HEK293 (cell line): ENCODE measurements around the gene THUMPD1.
A peak's percentile ranks its signal among the peaks of the same experiment; 100 is the strongest.

ENCODE experiments used
- CTCF ChIA-PET: fragments of 350-600 bp; formaldehyde crosslinking; extraction: SDS; loops from one replicate; lab custom pipeline; 2021; ENCODE audit warnings: antibody characterized with exemption; lab: Yijun Ruan, JAX
- POLR2A ChIA-PET: fragments of 300-600 bp; formaldehyde crosslinking; extraction: SDS; loops from one replicate; lab custom pipeline; 2020; ENCODE audit warnings: antibody characterized with exemption, inconsistent platforms; lab: Yijun Ruan, JAX
- H3K27ac ChIP-seq: fragments of 200-500 bp; sonication (Bioruptor generic); 2 replicates; pipeline ENCODE4 v1.5.1; 2014; ENCODE audit warnings: low read depth, low read length, control low read depth, inconsistent platforms; ENCODE audit errors: extremely low read depth
- H3K36me3 ChIP-seq, 2 experiments: fragments of 200-500 bp in 1 of 2; sonication (Bioruptor generic) in 1 of 2; 1 replicate in 1 of 2; 2 replicates in 1 of 2; pipeline ENCODE4 v1.5.1; 2014 to 2017; ENCODE audit warnings: inconsistent platforms in 2 of 2, low read length in 2 of 2; ENCODE audit not compliant: control insufficient read depth in 2 of 2, insufficient read depth in 1 of 2
- H3K4me1 ChIP-seq: fragments of 200-500 bp; sonication (Bioruptor generic); 2 replicates; pipeline ENCODE4 v1.5.1; 2014; ENCODE audit warnings: mild to moderate bottlenecking, low read length, inconsistent platforms; ENCODE audit not compliant: control insufficient read depth, insufficient read depth
- H3K4me3 ChIP-seq: 2 replicates; pipeline ENCODE4 v1.5.1; 2011; ENCODE audit warnings: low read depth, mild to moderate bottlenecking, control low read depth, low read length, moderate library complexity
- H3K9me3 ChIP-seq: fragments of 200-500 bp; sonication (Bioruptor generic); 2 replicates; pipeline ENCODE4 v1.5.1; 2014; ENCODE audit warnings: low read depth, low read length, inconsistent platforms; ENCODE audit not compliant: control insufficient read depth, insufficient read depth
- AEBP2 ChIP-seq: fragments of 450-650 bp; formaldehyde crosslinking; IDR thresholded peaks from 2 replicates; pipeline ENCODE4 v1.5.1; 2016; ENCODE audit warnings: missing biosample characterization, missing genetic modification characterization, borderline replicate concordance
- GFI1B ChIP-seq: fragments of 450-650 bp; formaldehyde crosslinking; IDR thresholded peaks from 2 replicates; pipeline ENCODE4 v1.5.1; 2016; ENCODE audit warnings: missing biosample characterization, missing genetic modification characterization
- GLIS1 ChIP-seq: fragments of 450-650 bp; formaldehyde crosslinking; IDR thresholded peaks from 2 replicates; pipeline ENCODE4 v1.5.1; 2016; ENCODE audit warnings: missing biosample characterization, missing genetic modification characterization
- PRDM1 ChIP-seq: fragments of 450-650 bp; formaldehyde crosslinking; IDR thresholded peaks from 2 replicates; pipeline ENCODE4; 2016; ENCODE audit warnings: missing biosample characterization, missing genetic modification characterization
- ZBTB49 ChIP-seq: fragments of 450-650 bp; formaldehyde crosslinking; IDR thresholded peaks from 2 replicates; pipeline ENCODE4 v1.5.1; 2016; ENCODE audit warnings: missing biosample characterization, missing genetic modification characterization, low read depth
- ZBTB7A ChIP-seq: fragments of 450-650 bp; formaldehyde crosslinking; IDR thresholded peaks from 2 replicates; pipeline ENCODE4 v1.5.1; 2016; ENCODE audit warnings: low read depth, missing biosample characterization, missing genetic modification characterization
- ZFP69B ChIP-seq: fragments of 450-650 bp; formaldehyde crosslinking; IDR thresholded peaks from 2 replicates; pipeline ENCODE4 v1.5.1; 2016; ENCODE audit warnings: missing biosample characterization, missing genetic modification characterization
- ZNF114 ChIP-seq: fragments of 450-650 bp; formaldehyde crosslinking; IDR thresholded peaks from 2 replicates; pipeline ENCODE4 v1.5.0; 2017; ENCODE audit warnings: missing biosample characterization, missing genetic modification characterization
- ZNF121 ChIP-seq: fragments of 450-650 bp; formaldehyde crosslinking; IDR thresholded peaks from 2 replicates; pipeline ENCODE4 v1.5.1; 2016; ENCODE audit warnings: missing biosample characterization, missing genetic modification characterization
- ZNF138 ChIP-seq: fragments of 450-650 bp; formaldehyde crosslinking; IDR thresholded peaks from 2 replicates; pipeline ENCODE4 v1.5.1; 2016; ENCODE audit warnings: missing biosample characterization, missing genetic modification characterization, borderline replicate concordance
- ZNF146 ChIP-seq: fragments of 450-650 bp; formaldehyde crosslinking; IDR thresholded peaks from 2 replicates; pipeline ENCODE4 v1.5.1; 2016; ENCODE audit warnings: missing biosample characterization, missing genetic modification characterization
- ZNF2 ChIP-seq: fragments of 450-650 bp; formaldehyde crosslinking; IDR thresholded peaks from 2 replicates; pipeline ENCODE4 v1.5.1; 2016; ENCODE audit warnings: missing biosample characterization, missing genetic modification characterization
- ZNF266 ChIP-seq: fragments of 450-650 bp; formaldehyde crosslinking; IDR thresholded peaks from 2 replicates; pipeline ENCODE4 v1.5.1; 2016; ENCODE audit warnings: missing biosample characterization, missing genetic modification characterization, low read depth
- ZNF311 ChIP-seq: fragments of 450-650 bp; formaldehyde crosslinking; IDR thresholded peaks from 2 replicates; pipeline ENCODE4 v1.5.1; 2017; ENCODE audit warnings: missing biosample characterization, missing genetic modification characterization, borderline replicate concordance
- ZNF404 ChIP-seq: fragments of 450-650 bp; formaldehyde crosslinking; IDR thresholded peaks from 2 replicates; pipeline ENCODE4 v1.5.1; 2017; ENCODE audit warnings: missing biosample characterization, missing genetic modification characterization
- ZNF521 ChIP-seq: fragments of 450-650 bp; formaldehyde crosslinking; IDR thresholded peaks from 2 replicates; pipeline ENCODE4 v1.5.1; 2017; ENCODE audit warnings: missing biosample characterization, mild to moderate bottlenecking, missing genetic modification characterization
- ZNF660 ChIP-seq: fragments of 450-650 bp; IDR thresholded peaks from 2 replicates; pipeline ENCODE4 v1.5.1; 2018; ENCODE audit warnings: missing biosample characterization, mild to moderate bottlenecking, missing genetic modification characterization
- ZNF76 ChIP-seq: fragments of 450-650 bp; formaldehyde crosslinking; IDR thresholded peaks from 2 replicates; pipeline ENCODE4; 2016; ENCODE audit warnings: low read depth, missing biosample characterization, missing genetic modification characterization, borderline replicate concordance
- ZNF785 ChIP-seq: fragments of 450-650 bp; formaldehyde crosslinking; IDR thresholded peaks from 2 replicates; pipeline ENCODE4 v1.5.1; 2016; ENCODE audit warnings: missing biosample characterization, missing genetic modification characterization
- ZNF830 ChIP-seq: fragments of 450-650 bp; IDR thresholded peaks from 2 replicates; pipeline ENCODE4 v1.5.0; 2018; ENCODE audit warnings: missing biosample characterization, missing genetic modification characterization, low read depth, mild to moderate bottlenecking, moderate library complexity
- ZNF843 ChIP-seq: fragments of 450-650 bp; formaldehyde crosslinking; IDR thresholded peaks from 2 replicates; pipeline ENCODE4 v1.5.1; 2016; ENCODE audit warnings: missing biosample characterization, missing genetic modification characterization
- ZSCAN5A ChIP-seq: fragments of 450-650 bp; formaldehyde crosslinking; IDR thresholded peaks from 2 replicates; pipeline ENCODE4 v1.5.1; 2016; ENCODE audit warnings: missing biosample characterization, missing genetic modification characterization
- TF ChIP-seq, protein P1 (sequence below): fragments of 450-650 bp; formaldehyde crosslinking; IDR thresholded peaks from 2 replicates; pipeline ENCODE4 v1.5.1; 2017; ENCODE audit warnings: missing biosample characterization, missing genetic modification characterization

The THUMPD1 gene

DNA sequence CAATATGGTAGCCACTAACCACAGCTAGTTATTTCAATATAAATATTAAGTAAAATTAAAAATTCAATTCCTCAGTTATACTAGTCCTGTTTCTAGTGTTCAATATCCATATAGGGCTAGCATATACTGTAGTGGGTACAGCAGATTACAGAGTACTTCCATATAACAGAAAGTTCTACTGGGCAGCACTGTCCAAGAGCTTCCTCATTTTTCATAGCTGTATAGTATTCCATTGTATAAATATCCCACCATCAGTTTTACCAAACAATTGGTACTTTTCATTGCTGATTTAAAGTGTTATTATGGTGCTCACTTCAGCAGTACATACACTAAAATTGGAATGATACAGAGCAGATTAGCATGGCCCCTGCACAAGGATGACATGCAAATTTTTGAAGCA, 42.6 kb upstream of the THUMPD1 start:
- no peaks in the 10 kb centered on the region for H3K36me3 ChIP-seq
- H3K9me3 ChIP-seq: no peaks in the 10 kb centered on the region
- H3K27ac ChIP-seq: no peak overlapping the region
- H3K4me3 ChIP-seq: no peak overlapping the region
- CTCF ChIA-PET: interaction anchor here (0.7 kb wide), 2 partner anchors 9 to 1520 kb away, joined by 3 to 4 read pairs; no protein-coding TSS in a partner anchor
- H3K4me1 ChIP-seq: no peaks in the 10 kb centered on the region
- POLR2A ChIA-PET: no interaction called here
- TF ChIP-seq ZNF660 (tag by site-specific recombination) (0 out of 2 replicates have a peak, but pooled peaks have one; percentile 27), ZNF785 (tag by site-specific recombination) (no peak), ZNF146 (peak; percentile 63; the same call in 1 of the 2 replicates), ZNF830 (tag by site-specific recombination) (no peak)
- TF ChIP-seq, all 188 proteins: peak for 2

GRCh38 chr16:20782470-20782869, 40.9 kb upstream of the THUMPD1 start:
- CTCF ChIA-PET: interaction anchor here (1.5 kb wide), 1 partner anchor 7 kb away, joined by 6 read pairs; no protein-coding TSS in a partner anchor
- no peaks in the 10 kb centered on the region for H3K36me3 ChIP-seq
- H3K9me3 ChIP-seq: no peaks in the 10 kb centered on the region
- H3K4me1 ChIP-seq: no peaks in the 10 kb centered on the region
- POLR2A ChIA-PET: interaction anchor here (0.7 kb wide), 1 partner anchor 14 kb away, joined by 3 read pairs; no protein-coding TSS in a partner anchor
- H3K4me3 ChIP-seq: no peak overlapping the region
- TF ChIP-seq GFI1B (tag by site-specific recombination) (no peak), ZNF830 (tag by site-specific recombination) (no peak), GLIS1 (tag by site-specific recombination) (no peak), ZNF76 (no peak), ZNF521 (tag by site-specific recombination) (no peak), ZBTB49 (no peak), ZFP69B (no peak), ZSCAN5A (tag by site-specific recombination) (no peak), ZNF114 (no peak), ZNF843 (tag by site-specific recombination) (no peak), ZBTB7A (tag by site-specific recombination) (no peak), ZNF121 (tag by site-specific recombination) (no peak), ZNF138 (tag by site-specific recombination) (no peak), ZNF404 (tag by site-specific recombination) (no peak), PRDM1 (tag by site-specific recombination) (no peak), AEBP2 (no peak), ZNF266 (tag by site-specific recombination) (no peak), ZNF311 (no peak), ZNF2 (tag by site-specific recombination) (no peak)
- TF ChIP-seq, protein P1, sequence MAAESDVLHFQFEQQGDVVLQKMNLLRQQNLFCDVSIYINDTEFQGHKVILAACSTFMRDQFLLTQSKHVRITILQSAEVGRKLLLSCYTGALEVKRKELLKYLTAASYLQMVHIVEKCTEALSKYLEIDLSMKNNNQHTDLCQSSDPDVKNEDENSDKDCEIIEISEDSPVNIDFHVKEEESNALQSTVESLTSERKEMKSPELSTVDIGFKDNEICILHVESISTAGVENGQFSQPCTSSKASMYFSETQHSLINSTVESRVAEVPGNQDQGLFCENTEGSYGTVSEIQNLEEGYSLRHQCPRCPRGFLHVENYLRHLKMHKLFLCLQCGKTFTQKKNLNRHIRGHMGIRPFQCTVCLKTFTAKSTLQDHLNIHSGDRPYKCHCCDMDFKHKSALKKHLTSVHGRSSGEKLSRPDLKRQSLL (tag by site-specific recombination): no peak
- H3K27ac ChIP-seq: no peak overlapping the region
